GM12891 (cell line): ENCODE measurements around the gene MUSTN1.

ENCODE experiments used
- PAX5 ChIP-seq: IDR thresholded peaks from 2 replicates; pipeline ENCODE4 v1.6.1; 2011; ENCODE audit warnings: low read length, moderate library complexity, mild to moderate bottlenecking; ENCODE audit not compliant: insufficient read depth, severe bottlenecking
- POLR2A ChIP-seq: IDR thresholded peaks from 2 replicates; pipeline ENCODE4 v1.6.1; 2011; ENCODE audit warnings: low read depth, low read length, control low read depth
- POLR2AphosphoS5 ChIP-seq: IDR thresholded peaks from 2 replicates; pipeline ENCODE4 v1.6.1; 2011; ENCODE audit warnings: low read depth, low read length, control low read depth
- SPI1 ChIP-seq: IDR thresholded peaks from 2 replicates; pipeline ENCODE4 v1.6.1; 2011; ENCODE audit warnings: low read depth, low read length, control low read depth
- TAF1 ChIP-seq: IDR thresholded peaks from 2 replicates; pipeline ENCODE4 v1.6.1; 2011; ENCODE audit warnings: low read depth, low read length, control low read depth

DNA sequence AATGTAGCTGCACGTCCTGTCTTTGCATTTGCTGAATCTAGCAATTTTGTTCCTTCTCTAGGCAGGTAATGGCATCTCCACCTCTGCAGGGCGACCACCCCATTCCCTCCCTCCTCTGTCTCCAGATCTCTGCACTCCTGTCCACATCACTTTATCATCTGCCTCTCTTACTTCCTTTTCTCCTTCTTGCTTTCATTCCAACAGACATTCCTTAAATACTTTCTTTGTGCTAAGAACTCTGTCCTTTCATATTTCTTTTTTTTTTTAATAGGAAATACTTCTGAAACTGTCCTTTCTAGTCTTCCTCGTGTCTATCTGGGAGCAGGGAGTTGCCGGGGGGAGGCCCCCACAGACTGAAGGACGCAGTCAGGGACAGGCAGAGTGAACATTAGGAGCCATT, 33.0 kb downstream of the MUSTN1 start:
- TF ChIP-seq POLR2A (no peak), TAF1 (no peak), POLR2AphosphoS5 (no peak), SPI1 (no peak), PAX5 (no peak)
